ENCODE measurements around the gene DPY19L1.

- TF ChIP-seq POLR2A (IDR thresholded peaks at IDR 0.05) = no peak
- TF ChIP-seq CTCF (IDR thresholded peaks at IDR 0.05) = no peak
Observed at GRCh38 chr7:34982371-34983019, 54.8 kb downstream of the DPY19L1 start.
